ENCODE measurements around the gene PTMA. TPM values are rescaled to one million over a fixed set of nuclear protein-coding genes. Genes with fewer than 3 reads are reported as not detected.
"Not testable (repeated sequence)": the region's sequence is repeated elsewhere in the genome, so short reads cannot be mapped to it uniquely, and the experiment has no call there.

The PTMA gene
- total and polyA plus RNA-seq, 11 donors: 143 to 707 (median 207) TPM

GRCh38 chr2:231732604-231733003, 24.3 kb downstream of the PTMA start:
- Histone ChIP-seq H3K36me3 (peaks cover 0 to 52% (median 43%) of the 10 kb centered on the region in 9 donors), H3K4me3 (no peak overlapping the region), H3K27ac (no peak overlapping the region), H3K27me3 (no peaks in the 10 kb centered on the region), H3K4me1 (no peaks in the 10 kb centered on the region), H3K9me3 (no peaks in the 10 kb centered on the region)
- WGBS, 4 donors: 81 to 90% (median 85%) methylated on average over 4 of the region's 4 CpGs
- intact Hi-C loops (cut with DNase I): no loop called here
- TF ChIP-seq CTCF (IDR thresholded peaks at IDR 0.05): no peak
- TF ChIP-seq POLR2A (IDR thresholded peaks at IDR 0.05): no peak
- DNase-seq (no peak), ATAC-seq (no peak)

GRCh38 chr2:231737761-231738160, 29.4 kb downstream of the PTMA start:
- Histone ChIP-seq H3K27me3 (no peaks in the 10 kb centered on the region), H3K36me3 (peaks cover 0 to 44% (median 33%) of the 10 kb centered on the region in 9 donors), H3K9me3 (no peaks in the 10 kb centered on the region), H3K4me1 (no peaks in the 10 kb centered on the region), H3K4me3 (no peak overlapping the region), H3K27ac (no peak overlapping the region)
- WGBS, 4 donors: 94 to 97% (median 95%) methylated on average over 7 of the region's 7 CpGs
- intact Hi-C loops (cut with DNase I): no loop called here
- no peak for TF ChIP-seq CTCF (IDR thresholded peaks at IDR 0.05)
- DNase-seq (no peak), ATAC-seq (no peak)

- Histone ChIP-seq H3K4me3 (no peak overlapping the region), H3K9me3 (no peaks in the 10 kb centered on the region), H3K36me3 (peaks cover 0 to 5% (median 0%) of the 10 kb centered on the region in 9 donors), H3K27me3 (no peaks in the 10 kb centered on the region), H3K4me1 (peaks cover 0 to 7% (median 0%) of the 10 kb centered on the region in 12 donors), H3K27ac (no peak overlapping the region)
- DNase-seq (no peak), ATAC-seq (no peak)
- intact Hi-C loops (cut with DNase I): no loop called here
- 64 to 76% (median 64%) methylated on average over 9 of the region's 9 CpGs for WGBS, 4 donors
- TF ChIP-seq POLR2A (IDR thresholded peaks at IDR 0.05) (no peak), CTCF (IDR thresholded peaks at IDR 0.05) (no peak)
Observed at GRCh38 chr2:231743376-231744116, 35.2 kb downstream of the PTMA start.

- Histone ChIP-seq H3K27me3 (no peaks in the 10 kb centered on the region), H3K9me3 (no peaks in the 10 kb centered on the region), H3K4me1 (peaks cover 0 to 7% (median 0%) of the 10 kb centered on the region in 12 donors), H3K27ac (no peak overlapping the region), H3K4me3 (no peak overlapping the region), H3K36me3 (no peaks in the 10 kb centered on the region)
- intact Hi-C loops (cut with DNase I): no loop called here
- no peak for ATAC-seq
- WGBS, 4 donors: 73 to 76% (median 75%) methylated on average over 6 of the region's 6 CpGs
- DNase-seq: no peak
- no peak for TF ChIP-seq POLR2A (IDR thresholded peaks at IDR 0.05)
- no peak for TF ChIP-seq CTCF (IDR thresholded peaks at IDR 0.05)
Observed at GRCh38 chr2:231745303-231746038, 37.1 kb downstream of the PTMA start.

- ATAC-seq; H3K27me3 ChIP-seq; H3K4me1 ChIP-seq; intact Hi-C loops (cut with DNase I); H3K4me3 ChIP-seq; DNase-seq; H3K36me3 ChIP-seq; H3K9me3 ChIP-seq; H3K27ac ChIP-seq: not testable (repeated sequence)
- 91 to 95% (median 93%) methylated on average over 6 of the region's 6 CpGs for WGBS, 4 donors
Observed at GRCh38 chr2:231748153-231748896, 40.0 kb downstream of the PTMA start.

GRCh38 chr2:231749016-231749415, 40.7 kb downstream of the PTMA start:
- H3K36me3 ChIP-seq; ATAC-seq; H3K27ac ChIP-seq; H3K4me3 ChIP-seq; DNase-seq; intact Hi-C loops (cut with DNase I); H3K4me1 ChIP-seq; H3K9me3 ChIP-seq; H3K27me3 ChIP-seq: not testable (repeated sequence)
- WGBS, 4 donors: 91 to 97% (median 96%) methylated on average over 9 to 10 of the region's 10 CpGs

Data from heart left ventricle (tissue), 16 donors.